GM19324 (cell line): ENCODE data around the gene CD3G.
"Not testable (repeated sequence)": the region's sequence is repeated elsewhere in the genome, so short reads cannot be mapped to it uniquely, and the experiment has no call there.

Experiments
- ATAC-seq: cut with Tn5 transposase; IDR thresholded peaks from one replicate; pipeline ENCODE4 v1.9.1; 2021; ENCODE audit warnings: mild to moderate bottlenecking, moderate library complexity; ENCODE audit not compliant: unreplicated experiment, low FRiP score

Gene CD3G

DNA sequence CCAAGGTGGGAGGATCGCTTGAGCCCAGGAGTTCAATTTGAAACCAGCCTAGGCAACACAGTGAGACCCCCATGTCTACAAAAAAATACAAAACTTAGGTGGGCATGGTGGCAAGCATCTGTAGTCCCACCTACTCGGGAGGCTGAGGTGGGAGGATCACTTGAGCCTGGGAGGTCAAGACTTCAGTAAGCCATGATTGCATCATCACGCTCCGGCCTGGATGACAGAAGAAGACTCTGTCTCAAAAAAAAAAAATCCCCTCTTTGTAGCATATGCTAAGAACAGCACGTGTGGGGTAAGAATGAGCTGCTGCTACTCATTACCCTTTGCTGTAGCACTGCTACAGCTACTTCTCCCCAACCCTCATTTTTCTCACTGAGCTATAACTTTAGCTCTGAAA lies 29.7 kb downstream of the CD3G start:
- ATAC-seq: no peak

DNA sequence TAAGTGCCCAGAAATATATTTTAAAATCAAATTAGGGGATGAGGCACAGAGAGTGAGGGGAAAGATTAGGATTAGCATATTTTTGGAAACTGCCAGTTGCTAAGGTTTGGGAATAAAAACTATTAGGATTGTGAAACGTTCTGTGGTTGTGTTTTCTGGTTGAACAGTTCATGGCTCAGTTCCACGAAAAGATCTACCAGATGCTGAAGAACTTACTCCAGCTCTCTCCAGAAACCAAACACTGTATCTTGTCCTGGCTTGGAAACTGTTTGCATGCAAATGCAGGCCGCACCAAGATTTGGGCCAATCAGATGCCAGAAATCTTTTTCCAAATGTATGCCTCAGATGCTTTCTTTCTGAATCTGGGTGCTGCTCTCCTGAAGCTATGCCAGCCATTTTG lies 30.6 kb downstream of the CD3G start:
- no peak for ATAC-seq

DNA sequence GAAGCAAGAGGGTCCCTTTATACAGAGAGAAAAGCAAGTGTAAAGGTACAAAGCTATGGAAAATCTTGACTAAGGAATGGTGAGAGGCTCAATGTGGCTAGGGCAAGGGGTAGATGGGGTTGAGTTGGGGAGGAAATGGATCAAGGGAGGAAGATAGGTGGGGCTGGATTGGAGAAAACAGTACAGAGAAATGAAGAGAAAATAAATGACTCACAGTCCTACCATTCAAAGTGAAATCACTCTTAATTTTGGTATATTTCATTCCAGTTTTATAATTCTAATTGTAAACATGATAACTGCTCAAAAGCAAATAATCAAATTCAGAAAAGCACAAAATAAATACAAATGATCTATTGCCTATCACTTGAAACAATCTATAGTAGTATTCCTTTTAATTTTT lies 31.8 kb downstream of the CD3G start:
- ATAC-seq: no peak

DNA sequence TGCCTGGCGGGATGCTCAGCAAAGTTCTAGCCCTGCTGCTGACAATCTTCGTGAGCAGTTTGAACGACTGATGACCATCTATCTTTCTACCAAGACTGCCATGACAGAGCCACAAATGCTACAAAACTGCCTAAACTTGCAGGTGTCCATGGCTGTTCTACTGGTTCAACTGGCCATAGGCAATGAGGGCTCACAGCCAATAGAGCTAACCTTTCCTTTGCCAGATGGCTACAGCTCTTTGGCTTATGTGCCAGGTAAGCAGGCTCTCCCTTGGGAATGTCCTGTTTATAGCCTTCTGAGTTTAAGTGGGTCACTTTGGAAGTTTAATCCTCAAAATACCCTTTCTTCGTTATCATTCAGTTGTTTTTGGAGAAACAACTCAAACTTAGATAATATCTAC lies 35.4 kb downstream of the CD3G start:
- ATAC-seq: no peak

DNA sequence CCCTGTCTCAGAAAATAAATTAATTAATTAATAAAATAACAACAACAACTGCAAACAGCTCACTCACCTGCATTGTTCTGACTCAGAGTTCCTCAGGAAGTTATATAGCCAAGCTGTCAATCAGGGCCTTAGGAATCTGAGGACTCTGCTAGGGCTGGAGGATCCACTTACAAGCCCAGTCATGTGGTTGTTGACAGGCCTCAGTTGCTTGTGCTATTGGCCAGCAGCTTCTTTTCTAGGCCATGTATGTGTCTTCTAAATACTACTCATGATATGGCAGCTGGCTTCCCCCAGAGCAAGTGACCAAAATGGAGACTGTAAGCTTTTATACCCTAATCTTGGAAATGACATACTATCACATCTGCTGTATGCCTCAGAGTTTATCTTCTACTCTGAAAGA lies 36.4 kb downstream of the CD3G start:
- no peak for ATAC-seq

DNA sequence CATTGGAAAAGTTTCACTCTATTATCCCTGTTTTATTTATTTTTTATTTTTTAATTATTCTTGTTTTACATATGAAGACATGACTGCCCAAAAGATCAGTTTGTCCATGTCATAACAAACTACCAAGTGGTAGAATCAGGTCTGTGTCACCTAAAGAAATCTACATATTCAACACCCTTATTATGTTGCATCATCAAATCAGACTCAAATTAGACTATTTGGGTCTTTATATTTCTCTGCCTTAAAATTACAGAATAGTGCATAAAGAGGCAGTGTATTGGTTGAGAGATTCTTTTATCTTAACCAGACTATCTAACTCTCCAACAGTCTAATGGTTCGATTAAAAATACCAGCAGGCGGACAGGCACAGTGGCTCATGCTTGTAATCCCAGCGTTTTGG lies 38.8 kb downstream of the CD3G start:
- no peak for ATAC-seq

DNA sequence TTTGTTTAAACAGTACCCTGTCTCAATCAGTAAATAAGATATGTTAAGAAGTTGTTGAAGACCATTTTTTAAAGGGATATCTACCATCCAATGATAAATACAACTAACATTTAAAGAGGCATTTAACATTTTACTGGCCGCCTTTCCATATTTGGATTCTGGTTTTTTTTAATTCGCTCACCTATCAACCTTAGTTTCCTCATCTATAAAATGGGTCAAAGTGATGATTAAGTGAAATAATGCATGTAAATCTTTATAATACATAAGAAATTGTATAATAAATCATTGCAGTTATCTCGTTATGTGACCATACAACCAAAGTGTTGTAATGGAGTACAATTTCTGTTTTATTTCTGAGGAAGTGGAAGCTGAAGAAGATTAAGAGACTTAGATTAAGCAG lies 39.5 kb downstream of the CD3G start:
- no peak for ATAC-seq

DNA sequence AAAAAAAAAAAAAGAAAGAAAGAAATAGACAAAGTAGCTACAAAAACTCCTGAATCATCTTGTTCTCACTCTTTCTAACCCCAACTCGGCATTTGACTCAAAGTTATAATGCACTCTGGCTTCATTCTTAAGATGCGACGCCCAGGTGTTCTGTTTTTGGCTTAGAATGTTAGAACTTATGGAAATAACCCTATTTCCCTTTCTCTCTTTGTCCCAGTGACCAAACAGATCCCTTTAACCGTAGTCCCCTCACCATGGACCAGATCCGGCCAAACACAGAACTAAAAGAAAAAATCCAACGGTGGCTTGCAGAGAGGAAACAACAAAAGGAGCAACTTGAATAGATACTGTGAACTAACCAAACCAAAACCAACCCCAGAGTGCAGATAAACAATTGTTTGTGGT lies 52.0 kb downstream of the CD3G start:
- no peak for ATAC-seq

DNA sequence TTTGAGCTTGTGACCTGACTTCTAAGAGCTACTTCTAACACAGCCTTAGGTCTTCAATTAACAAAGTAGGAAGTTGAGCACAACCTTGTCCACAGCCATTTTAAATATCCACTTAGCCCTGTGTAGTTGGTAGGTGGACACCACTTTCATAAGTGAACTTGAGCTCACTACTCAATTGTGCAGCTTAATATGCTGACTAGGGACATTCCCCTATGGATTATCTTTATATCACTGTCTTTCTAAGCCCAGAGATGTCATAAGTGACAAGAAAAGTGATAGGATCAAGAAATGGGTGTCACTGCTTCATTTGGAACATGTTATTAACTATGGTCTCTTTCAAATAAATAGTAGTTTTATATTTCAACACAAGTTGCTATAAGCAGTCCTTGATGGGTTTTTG lies 53.3 kb downstream of the CD3G start:
- ATAC-seq: no peak

DNA sequence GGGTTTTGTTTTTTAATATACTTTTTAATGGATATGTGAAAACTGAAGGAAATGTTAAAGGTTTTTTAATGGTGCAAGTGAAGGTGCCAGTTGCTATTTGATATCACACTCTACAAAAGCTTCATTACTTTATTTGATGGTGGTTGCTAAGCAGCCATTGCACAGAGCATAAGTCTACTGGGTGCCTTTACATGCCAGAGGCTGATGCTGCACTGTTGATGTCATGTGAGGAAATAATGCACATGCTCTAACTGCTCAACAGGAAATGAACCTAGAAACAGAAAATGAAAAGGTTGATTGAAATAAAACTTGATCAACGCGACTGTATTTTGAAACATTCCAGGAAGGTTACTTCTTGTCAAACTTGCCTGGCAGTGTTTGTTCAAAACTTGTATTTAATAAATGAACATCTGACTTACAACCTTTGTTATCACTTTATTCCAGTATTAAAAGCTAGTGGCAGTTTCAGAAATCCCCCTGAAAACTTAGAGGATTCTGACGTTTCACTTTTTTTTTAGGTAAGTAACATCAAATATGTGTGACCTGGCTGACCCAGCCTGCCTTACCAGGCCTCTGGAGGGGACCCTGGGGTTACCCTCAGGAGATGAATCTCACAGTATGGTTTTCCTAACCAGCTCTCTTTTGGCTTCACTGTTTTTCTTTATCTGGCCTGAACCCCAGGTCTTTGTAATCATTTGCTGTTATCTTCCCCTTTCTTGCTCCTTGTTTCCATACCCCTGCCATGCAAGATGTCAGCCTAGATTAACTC lies 54.8 kb downstream of the CD3G start:
- no peak for ATAC-seq

DNA sequence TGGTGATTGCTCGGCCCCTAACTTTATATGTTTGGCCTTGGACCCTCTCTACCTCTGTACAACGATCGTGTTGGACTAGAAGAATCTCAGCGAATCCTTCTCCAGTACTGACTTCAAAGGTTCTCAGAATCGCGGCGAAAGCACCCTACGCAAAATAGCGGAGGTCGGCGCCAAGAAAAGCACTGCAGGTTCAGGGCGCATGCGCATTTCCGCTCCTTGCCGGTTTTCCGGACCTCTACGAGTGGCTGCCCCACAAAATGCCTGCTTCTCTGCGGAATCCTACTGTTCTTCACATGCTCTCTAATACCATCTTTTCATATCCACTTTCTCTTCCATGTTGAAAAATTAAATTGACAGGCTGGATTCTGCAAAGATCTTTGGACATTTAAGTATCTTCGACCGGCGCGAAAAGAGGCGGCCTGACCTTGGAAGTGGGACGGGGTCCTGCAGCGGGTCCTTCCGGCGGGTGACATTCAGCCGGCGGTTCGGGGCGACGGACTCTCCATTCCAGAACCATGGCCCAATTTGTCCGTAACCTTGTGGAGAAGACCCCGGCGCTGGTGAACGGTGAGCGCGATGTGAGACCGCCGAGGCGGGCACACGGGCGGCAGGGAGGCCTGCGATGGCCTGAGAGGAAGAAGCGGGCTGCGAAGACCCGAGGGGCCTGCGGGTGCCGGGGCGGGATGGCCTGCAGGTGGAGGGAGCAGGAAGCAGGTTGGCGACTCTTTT lies 57.2 kb downstream of the CD3G start, which contains the start of gene ATP5MG:
Gene ATP5MG (plus strand): TSS at position 456 of the 729 bp plus-strand sequence. CDS start 60 bp downstream, at position 516.
- peak; percentile 69 for ATAC-seq

DNA sequence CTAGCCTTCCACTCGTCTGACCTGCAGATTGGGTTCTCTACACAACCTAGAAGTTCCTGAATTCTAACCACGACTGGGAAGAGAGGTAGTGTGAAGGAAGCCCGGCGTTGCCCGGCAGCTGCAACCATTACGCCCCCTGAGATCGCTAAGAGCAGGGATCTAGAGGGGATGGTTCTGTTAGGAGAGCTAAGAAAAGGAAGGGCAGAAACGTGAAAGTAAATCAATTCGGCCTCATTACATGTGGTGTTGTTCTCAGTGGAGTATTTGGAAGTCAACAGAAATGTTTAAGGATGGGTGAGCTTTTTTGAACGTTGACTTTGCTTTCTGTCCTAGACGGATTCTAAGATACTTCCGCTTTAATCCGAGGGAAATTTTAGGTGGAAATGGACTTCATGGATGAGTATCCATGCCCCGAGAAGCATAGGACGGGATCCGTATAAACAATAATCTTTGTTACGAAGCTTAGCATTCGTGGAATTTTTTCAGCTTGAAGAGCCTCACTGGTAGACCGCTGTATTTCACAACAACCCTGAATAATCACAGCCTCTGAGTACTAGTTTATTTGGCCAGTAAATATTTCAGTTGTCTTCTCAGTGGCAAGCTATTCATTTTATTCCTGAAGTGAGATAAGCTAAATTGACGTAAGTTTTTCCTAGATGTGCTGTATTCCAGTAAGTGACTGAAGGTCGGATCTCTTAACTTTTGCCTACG lies 57.9 kb downstream of the CD3G start:
- no peak for ATAC-seq

DNA sequence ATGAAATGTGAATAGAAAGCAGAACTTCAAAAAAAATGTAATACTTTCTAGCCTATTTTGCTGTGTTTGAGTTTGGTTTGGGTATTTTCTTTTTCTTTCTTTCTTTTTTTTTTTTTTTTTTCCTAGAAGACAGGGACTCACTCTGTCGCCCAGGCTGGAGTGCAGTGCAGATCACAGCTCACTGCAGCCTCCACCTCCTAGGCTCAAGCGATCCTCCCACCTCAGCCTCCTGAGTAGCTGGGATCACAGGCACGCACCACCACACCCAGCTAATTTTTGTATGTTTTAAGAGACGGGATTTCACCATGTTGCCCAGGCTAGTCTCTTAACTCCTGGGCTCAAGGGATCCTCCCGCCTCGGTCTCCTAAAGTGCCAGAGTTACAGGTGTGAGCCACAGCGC lies 58.5 kb downstream of the CD3G start:
- ATAC-seq: not testable (repeated sequence)
